Neural cell (in vitro differentiated cells): ENCODE results near the gene MRTFB. TPM values are rescaled to one million over a fixed set of nuclear protein-coding genes. Genes with fewer than 3 reads are reported as not detected.
A peak's percentile ranks its signal among the peaks of the same experiment; 100 is the strongest.
"Not testable (repeated sequence)": the region's sequence is repeated elsewhere in the genome, so short reads cannot be mapped to it uniquely, and the experiment has no call there.

ENCODE experiments used
- H2AFZ ChIP-seq: fragments of 200-600, 300-800 bp; sonication (generic), shearing (Covaris generic); 2 replicates; pipeline ENCODE4 v1.6.0; 2014; ENCODE audit warnings: low read depth, mild to moderate bottlenecking, antibody characterized with exemption, low read length, moderate library complexity
- H3F3A ChIP-seq: fragments of 200-600 bp; shearing (Covaris generic); 2 replicates; pipeline ENCODE4 v1.6.1; 2016; ENCODE audit warnings: mild to moderate bottlenecking, moderate library complexity, mixed read lengths, antibody characterized with exemption, low read length; ENCODE audit not compliant: insufficient read depth, poor library complexity, severe bottlenecking
- H3K27ac ChIP-seq: fragments of 200-600, 300-800 bp; sonication (generic), shearing (Covaris generic); 2 replicates; pipeline ENCODE4 v1.5.1; 2014; ENCODE audit warnings: mild to moderate bottlenecking, low read length, moderate library complexity
- H3K27me3 ChIP-seq: fragments of 300-800, 200-600 bp; sonication (generic), shearing (Covaris generic); 2 replicates; pipeline ENCODE4 v1.6.0; 2014; ENCODE audit warnings: mild to moderate bottlenecking, low read depth, low read length, moderate library complexity; ENCODE audit not compliant: insufficient read depth
- H3K36me3 ChIP-seq: fragments of 300-800, 200-600 bp; sonication (generic), shearing (Covaris generic); 2 replicates; pipeline ENCODE4 v1.5.1; 2014; ENCODE audit warnings: mild to moderate bottlenecking, antibody characterized with exemption, low read length, moderate library complexity; ENCODE audit not compliant: insufficient read depth
- H3K4me2 ChIP-seq: fragments of 300-800, 200-600 bp; sonication (generic), shearing (Covaris generic); 2 replicates; pipeline ENCODE4 v1.6.0; 2014; ENCODE audit warnings: mild to moderate bottlenecking, low read length
- H3K4me3 ChIP-seq: fragments of 300-800, 200-600 bp; sonication (generic), shearing (Covaris generic); 2 replicates; pipeline ENCODE4 v1.5.1; 2014; ENCODE audit warnings: mild to moderate bottlenecking, low read length, moderate library complexity
- H3K79me2 ChIP-seq: fragments of 200-600 bp; shearing (Covaris generic); replicated peaks from 2 replicates; pipeline ENCODE4 v1.6.0; 2014; ENCODE audit warnings: mild to moderate bottlenecking, low read length, moderate library complexity; ENCODE audit not compliant: insufficient read depth
- H3K9ac ChIP-seq: fragments of 300-800, 200-600 bp; sonication (generic), shearing (Covaris generic); 2 replicates; pipeline ENCODE4 v1.6.1; 2016; ENCODE audit warnings: mild to moderate bottlenecking, low read length, mixed read lengths
- H3K9me2 ChIP-seq: fragments of 200-600 bp; shearing (Covaris generic); 2 replicates; pipeline ENCODE4 v1.6.1; 2016; ENCODE audit warnings: mild to moderate bottlenecking, low read length, mixed read lengths; ENCODE audit not compliant: insufficient read depth
- H3K9me3 ChIP-seq: fragments of 200-600, 300-800 bp; sonication (generic), shearing (Covaris generic); 2 replicates; pipeline ENCODE4 v1.6.1; 2016; ENCODE audit warnings: mild to moderate bottlenecking, mixed run types, low read length, moderate library complexity, mixed read lengths
- H4K20me1 ChIP-seq: fragments of 200-600 bp; shearing (Covaris generic); 2 replicates; pipeline ENCODE4 v1.6.1; 2016; ENCODE audit warnings: mild to moderate bottlenecking, mixed run types; ENCODE audit not compliant: insufficient read depth
- CTCF ChIP-seq: fragments of 450-650 bp; IDR thresholded peaks from 2 replicates; pipeline ENCODE4 v1.5.1; 2014; ENCODE audit warnings: antibody characterized with exemption, mild to moderate bottlenecking, moderate library complexity; ENCODE audit not compliant: poor library complexity, severe bottlenecking
- EP300 ChIP-seq: fragments of 450-650 bp; conservative IDR thresholded peaks from 2 replicates; pipeline ENCODE4 v1.6.1; 2014; ENCODE audit warnings: antibody characterized with exemption, mild to moderate bottlenecking, moderate library complexity; ENCODE audit not compliant: poor library complexity, severe bottlenecking
- EZH2 ChIP-seq: fragments of 200-600, 300-800 bp; shearing (Covaris generic), sonication (generic); IDR thresholded peaks from 2 replicates; pipeline ENCODE4 v1.6.1; 2014; ENCODE audit warnings: antibody characterized with exemption, low read length, borderline replicate concordance, mild to moderate bottlenecking; ENCODE audit not compliant: insufficient read depth, poor library complexity, severe bottlenecking
- MXI1 ChIP-seq: fragments of 450-650 bp; conservative IDR thresholded peaks from 2 replicates; pipeline ENCODE4 v1.6.1; 2014; ENCODE audit warnings: antibody characterized with exemption, mild to moderate bottlenecking; ENCODE audit not compliant: poor library complexity, severe bottlenecking
- POLR2AphosphoS5 ChIP-seq: IDR thresholded peaks from 2 replicates; pipeline ENCODE4 v1.6.1; 2012
- RAD21 ChIP-seq: fragments of 450-650 bp; conservative IDR thresholded peaks from 2 replicates; pipeline ENCODE4 v1.6.1; 2014; ENCODE audit warnings: antibody characterized with exemption, mild to moderate bottlenecking, moderate library complexity
- REST ChIP-seq: IDR thresholded peaks from 2 replicates; pipeline ENCODE4 v1.6.1; 2012; ENCODE audit warnings: borderline replicate concordance
- SMC3 ChIP-seq: fragments of 450-650 bp; conservative IDR thresholded peaks from 2 replicates; pipeline ENCODE4 v1.6.1; 2014; ENCODE audit warnings: antibody characterized with exemption, mild to moderate bottlenecking, moderate library complexity; ENCODE audit not compliant: poor library complexity
- TAF1 ChIP-seq: IDR thresholded peaks from 2 replicates; pipeline ENCODE4 v1.6.1; 2012; ENCODE audit warnings: low read depth
- polyA minus RNA-seq: library from RNA; depleted of rRNA, polyadenylated mRNA; stranded (reverse); fragments of >200 nt; gene quantifications from 2 replicates; pipeline ENCODE4 v1.2.3, GENCODE V29; 2014
- polyA plus RNA-seq: library from polyadenylated mRNA; depleted of rRNA; stranded (reverse); fragments of >200 nt; gene quantifications from 2 replicates; pipeline ENCODE4 v1.2.3, GENCODE V29; 2014

Gene MRTFB
- polyA plus RNA-seq (13.6 and 18.6 TPM in 2 replicates), polyA minus RNA-seq (75.7 and 81.8 TPM in 2 replicates)

- H3K4me2 ChIP-seq: peak within 1 kb of the TSS; percentile 93
- peaks cover 43% of the 10 kb centered on the region for H3K79me2 ChIP-seq
- no peaks in the 10 kb centered on the region for H3K9me2 ChIP-seq
- H3K9me3 ChIP-seq: no peaks in the 10 kb centered on the region
- no peaks in the 10 kb centered on the region for H4K20me1 ChIP-seq
- H3K27me3 ChIP-seq: no peaks in the 10 kb centered on the region
- H3K9ac ChIP-seq: peak within 1 kb of the TSS; percentile 84
- peak within 1 kb of the TSS; percentile 94 for H3K4me3 ChIP-seq
- peak; percentile 36 for TF ChIP-seq SMC3
- TF ChIP-seq EZH2: no peak
- TF ChIP-seq TAF1: peak; percentile 79
- no peak for TF ChIP-seq CTCF
- TF ChIP-seq MXI1: peak; percentile 67
- TF ChIP-seq RAD21: peak; percentile 24
- TF ChIP-seq REST: peak; percentile 83
- TF ChIP-seq POLR2AphosphoS5: peak; percentile 91
- TF ChIP-seq EP300: peak; percentile 45
- H3F3A ChIP-seq: no peaks in the 10 kb centered on the region
- H3K27ac ChIP-seq: peak within 1 kb of the TSS; percentile 70
- H3K36me3 ChIP-seq: no peaks in the 10 kb centered on the region
- peak within 1 kb of the TSS; percentile 100 for H2AFZ ChIP-seq
Measured at GRCh38 chr16:14070877-14071575, at the start of gene MRTFB. MRTFB (plus strand) TSS chr16:14071319; CDS start chr16:14140607, 69,288 bp downstream.

- H3K9me3 ChIP-seq, H3K9ac ChIP-seq, H3F3A ChIP-seq, H3K27ac ChIP-seq, H3K36me3 ChIP-seq, H3K27me3 ChIP-seq, H3K79me2 ChIP-seq, H4K20me1 ChIP-seq, H3K4me2 ChIP-seq, H3K9me2 ChIP-seq, H3K4me3 ChIP-seq, H2AFZ ChIP-seq: not testable (repeated sequence)
Measured at GRCh38 chr16:14023526-14023925, 47.6 kb upstream of the MRTFB start.
